Loucy (cell line): ENCODE data around the gene EVI2B.

Experiments
- H2AFZ ChIP-seq: fragments of 200-600 bp; sonication (generic); 2 replicates; pipeline ENCODE4 v1.6.0; 2016; ENCODE audit warnings: antibody characterized with exemption, mild to moderate bottlenecking, low read length, moderate library complexity
- H3F3A ChIP-seq: fragments of 200-600 bp; 2 replicates; pipeline ENCODE4 v1.6.0; 2016; ENCODE audit warnings: antibody characterized with exemption, low read depth, mild to moderate bottlenecking
- H3K27me3 ChIP-seq: fragments of 200-600 bp; sonication (generic); 2 replicates; pipeline ENCODE4 v1.6.1; 2014; ENCODE audit warnings: low read length, mild to moderate bottlenecking; ENCODE audit not compliant: insufficient read depth, poor library complexity, severe bottlenecking
- H3K36me3 ChIP-seq: fragments of 200-600 bp; sonication (generic); 2 replicates; pipeline ENCODE4 v1.6.1; 2016; ENCODE audit warnings: low read length; ENCODE audit not compliant: insufficient read depth
- H3K4me1 ChIP-seq: fragments of 200-600 bp; sonication (generic); 2 replicates; pipeline ENCODE4 v1.5.1; 2014; ENCODE audit warnings: low read length, mild to moderate bottlenecking; ENCODE audit not compliant: insufficient read depth, poor library complexity, severe bottlenecking
- H3K4me2 ChIP-seq: fragments of 200-600 bp; sonication (generic); 2 replicates; pipeline ENCODE4 v1.6.0; 2014; ENCODE audit warnings: antibody characterized with exemption, low read length, low read depth, mild to moderate bottlenecking; ENCODE audit not compliant: poor library complexity, severe bottlenecking
- H3K4me3 ChIP-seq: fragments of 200-600 bp; sonication (generic); 2 replicates; pipeline ENCODE4 v1.5.1; 2014; ENCODE audit warnings: low read length, mild to moderate bottlenecking, mixed read lengths; ENCODE audit not compliant: poor library complexity, severe bottlenecking
- H3K79me2 ChIP-seq: fragments of 200-600 bp; sonication (generic); 2 replicates; pipeline ENCODE4 v1.6.1; 2014; ENCODE audit warnings: low read length; ENCODE audit not compliant: insufficient read depth
- H3K9ac ChIP-seq: fragments of 200-600 bp; sonication (generic); 2 replicates; pipeline ENCODE4 v1.6.0; 2014; ENCODE audit warnings: mild to moderate bottlenecking, low read depth, low read length, moderate library complexity; ENCODE audit not compliant: poor library complexity, severe bottlenecking
- H3K9me2 ChIP-seq: fragments of 200-600 bp; sonication (generic); replicated peaks from 2 replicates; pipeline ENCODE4 v1.6.1; 2016; ENCODE audit warnings: low read depth, low read length, mixed read lengths
- H3K9me3 ChIP-seq: fragments of 200-600 bp; sonication (generic); 2 replicates; pipeline ENCODE4 v1.6.1; 2014; ENCODE audit warnings: mild to moderate bottlenecking, antibody characterized with exemption, low read length, low read depth; ENCODE audit not compliant: insufficient read depth
- H4K20me1 ChIP-seq: fragments of 200-600 bp; sonication (generic); 2 replicates; pipeline ENCODE4 v1.6.0; 2014; ENCODE audit warnings: antibody characterized with exemption, low read length, mild to moderate bottlenecking; ENCODE audit not compliant: insufficient read depth, poor library complexity, severe bottlenecking
- EZH2phosphoT487 ChIP-seq: fragments of 200-600 bp; IDR thresholded peaks from 2 replicates; pipeline ENCODE4 v1.6.1; 2018; ENCODE audit warnings: antibody characterized with exemption, mild to moderate bottlenecking, moderate library complexity, borderline replicate concordance
- TF ChIP-seq, protein P1 (sequence below): fragments of 200-600 bp; sonication (generic); conservative IDR thresholded peaks from 2 replicates; pipeline ENCODE4 v1.5.1; 2014; ENCODE audit warnings: mild to moderate bottlenecking, antibody characterized with exemption, low read length

The EVI2B gene

DNA sequence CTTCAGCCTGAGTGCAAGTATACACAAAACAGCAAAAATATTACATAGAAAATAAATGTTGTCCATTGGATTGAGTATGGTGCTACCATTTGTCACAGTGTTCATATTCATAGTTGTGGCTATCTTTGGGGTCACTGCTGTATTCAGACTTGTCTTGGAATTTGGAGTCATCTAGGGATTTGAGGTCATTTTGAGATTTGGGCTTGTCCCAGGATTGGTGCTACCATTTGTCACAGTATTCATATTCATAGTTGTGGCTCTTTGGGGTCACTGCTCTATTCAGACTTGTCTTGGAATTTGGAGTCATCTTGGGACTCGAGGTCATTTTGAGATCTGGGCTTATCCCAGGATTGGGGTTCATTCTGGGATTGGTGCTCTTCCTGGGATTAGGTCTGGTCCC lies 41.6 kb downstream of the EVI2B start:
- H3K4me1 ChIP-seq, result peaks cover 1% of the 10 kb centered on the region
- H4K20me1 ChIP-seq, result no peaks in the 10 kb centered on the region
- no peak overlapping the region for H2AFZ ChIP-seq
- no peaks in the 10 kb centered on the region for H3K9me2 ChIP-seq
- no peak overlapping the region for H3K9ac ChIP-seq
- no peak overlapping the region for H3K4me2 ChIP-seq
- H3K36me3 ChIP-seq, result peaks cover 41% of the 10 kb centered on the region
- H3K27me3 ChIP-seq, result no peaks in the 10 kb centered on the region
- TF ChIP-seq, protein P1, sequence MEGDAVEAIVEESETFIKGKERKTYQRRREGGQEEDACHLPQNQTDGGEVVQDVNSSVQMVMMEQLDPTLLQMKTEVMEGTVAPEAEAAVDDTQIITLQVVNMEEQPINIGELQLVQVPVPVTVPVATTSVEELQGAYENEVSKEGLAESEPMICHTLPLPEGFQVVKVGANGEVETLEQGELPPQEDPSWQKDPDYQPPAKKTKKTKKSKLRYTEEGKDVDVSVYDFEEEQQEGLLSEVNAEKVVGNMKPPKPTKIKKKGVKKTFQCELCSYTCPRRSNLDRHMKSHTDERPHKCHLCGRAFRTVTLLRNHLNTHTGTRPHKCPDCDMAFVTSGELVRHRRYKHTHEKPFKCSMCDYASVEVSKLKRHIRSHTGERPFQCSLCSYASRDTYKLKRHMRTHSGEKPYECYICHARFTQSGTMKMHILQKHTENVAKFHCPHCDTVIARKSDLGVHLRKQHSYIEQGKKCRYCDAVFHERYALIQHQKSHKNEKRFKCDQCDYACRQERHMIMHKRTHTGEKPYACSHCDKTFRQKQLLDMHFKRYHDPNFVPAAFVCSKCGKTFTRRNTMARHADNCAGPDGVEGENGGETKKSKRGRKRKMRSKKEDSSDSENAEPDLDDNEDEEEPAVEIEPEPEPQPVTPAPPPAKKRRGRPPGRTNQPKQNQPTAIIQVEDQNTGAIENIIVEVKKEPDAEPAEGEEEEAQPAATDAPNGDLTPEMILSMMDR, result no peak
- no peak for TF ChIP-seq EZH2phosphoT487
- no peaks in the 10 kb centered on the region for H3F3A ChIP-seq
- no peak overlapping the region for H3K4me3 ChIP-seq
- no peaks in the 10 kb centered on the region for H3K9me3 ChIP-seq
- no peaks in the 10 kb centered on the region for H3K79me2 ChIP-seq

DNA sequence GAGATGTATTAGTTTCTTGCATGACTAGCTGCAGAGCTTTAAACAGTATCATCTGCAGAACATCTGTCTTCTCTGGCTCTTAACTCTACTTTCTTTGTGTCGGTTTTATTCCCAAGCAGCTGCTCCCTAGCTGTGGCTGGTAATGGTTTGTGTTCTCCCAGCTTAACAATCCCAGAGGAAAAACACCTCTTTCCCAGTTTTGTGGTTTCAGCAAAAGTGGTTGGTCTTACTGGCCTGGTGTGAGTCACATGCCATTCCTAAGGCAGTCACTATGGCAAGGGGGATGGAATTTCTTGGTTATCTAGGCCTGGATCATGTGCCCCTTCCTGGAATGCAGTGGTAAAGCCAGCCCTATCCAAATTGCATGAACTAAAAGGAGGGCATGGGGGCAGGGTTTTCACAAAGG lies 44.3 kb downstream of the EVI2B start:
- H3K9me2 ChIP-seq, result no peaks in the 10 kb centered on the region
- no peak overlapping the region for H3K9ac ChIP-seq
- no peaks in the 10 kb centered on the region for H3K4me1 ChIP-seq
- no peak overlapping the region for H3K4me2 ChIP-seq
- TF ChIP-seq, protein P1, result no peak
- no peak for TF ChIP-seq EZH2phosphoT487
- H3K36me3 ChIP-seq, result peaks cover 39% of the 10 kb centered on the region; the same call in 1 of the 2 replicates
- no peaks in the 10 kb centered on the region for H3K9me3 ChIP-seq
- no peak overlapping the region for H3K4me3 ChIP-seq
- H4K20me1 ChIP-seq, result no peaks in the 10 kb centered on the region
- H2AFZ ChIP-seq, result no peak overlapping the region
- H3F3A ChIP-seq, result no peaks in the 10 kb centered on the region
- H3K79me2 ChIP-seq, result no peaks in the 10 kb centered on the region
- no peaks in the 10 kb centered on the region for H3K27me3 ChIP-seq

DNA sequence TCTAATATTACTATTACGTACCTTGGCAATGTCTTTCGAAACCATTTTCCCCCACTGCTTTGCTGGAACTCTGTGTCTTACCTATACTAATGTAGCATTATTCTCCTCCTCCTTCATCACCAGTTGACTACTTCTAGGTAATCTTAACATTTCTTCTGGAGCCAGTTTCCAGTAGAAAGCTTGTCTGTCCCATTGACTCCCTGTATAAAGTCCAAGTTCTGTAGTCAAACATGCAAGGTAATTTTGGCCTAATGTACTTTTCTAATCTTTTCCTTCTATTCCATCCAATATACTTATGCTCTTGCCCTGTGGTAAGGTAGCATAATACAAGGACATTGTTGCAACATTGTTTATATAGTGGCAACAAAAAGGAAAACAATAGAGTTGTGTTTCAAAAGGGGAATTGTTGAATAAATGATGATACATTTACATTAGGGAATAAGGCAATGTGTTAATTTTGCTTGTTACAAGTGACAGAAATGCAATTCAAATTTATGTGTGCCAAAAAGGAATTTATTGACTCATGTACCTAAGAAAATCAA lies 44.7 kb downstream of the EVI2B start:
- H3F3A ChIP-seq, result no peaks in the 10 kb centered on the region
- TF ChIP-seq EZH2phosphoT487, result no peak
- TF ChIP-seq, protein P1, result no peak
- no peaks in the 10 kb centered on the region for H3K9me3 ChIP-seq
- H2AFZ ChIP-seq, result no peak overlapping the region
- no peak overlapping the region for H3K4me3 ChIP-seq
- H3K4me2 ChIP-seq, result no peak overlapping the region
- no peaks in the 10 kb centered on the region for H3K9me2 ChIP-seq
- no peaks in the 10 kb centered on the region for H3K27me3 ChIP-seq
- no peaks in the 10 kb centered on the region for H3K4me1 ChIP-seq
- peaks cover 37% of the 10 kb centered on the region; the same call in 1 of the 2 replicates for H3K36me3 ChIP-seq
- H4K20me1 ChIP-seq, result no peaks in the 10 kb centered on the region
- no peak overlapping the region for H3K9ac ChIP-seq
- no peaks in the 10 kb centered on the region for H3K79me2 ChIP-seq
